GM12873 (cell line): ENCODE data around the gene SCPEP1.
A peak's percentile ranks its signal among the peaks of the same experiment; 100 is the strongest.

Experiments
- CTCF ChIP-seq: IDR thresholded peaks from 2 replicates; pipeline ENCODE4 v1.5.1; 2012; ENCODE audit warnings: low read depth, mild to moderate bottlenecking, moderate library complexity, low read length, control low read depth; ENCODE audit not compliant: insufficient read depth; ENCODE audit errors: missing control alignments

The SCPEP1 gene

GRCh38 chr17:56948491-56948890 lies 29.4 kb upstream of the SCPEP1 start:
- no peak for TF ChIP-seq CTCF

GRCh38 chr17:56949595-56949994 lies 28.3 kb upstream of the SCPEP1 start:
- no peak for TF ChIP-seq CTCF

- TF ChIP-seq CTCF, result no peak
Measured at GRCh38 chr17:56956992-56957391, 20.9 kb upstream of the SCPEP1 start.

GRCh38 chr17:56960596-56961538 lies 17.1 kb upstream of the SCPEP1 start, which contains the start of gene COIL:
TSS of gene COIL (minus strand) at chr17:56961050. CDS start at chr17:56961019, 31 bp downstream.
- TF ChIP-seq CTCF, result peak; percentile 96

GRCh38 chr17:56966338-56966737 lies 11.6 kb upstream of the SCPEP1 start:
- TF ChIP-seq CTCF, result no peak

GRCh38 chr17:56970974-56971373 lies 7.0 kb upstream of the SCPEP1 start:
- no peak for TF ChIP-seq CTCF

- no peak for TF ChIP-seq CTCF
Measured at GRCh38 chr17:56972111-56972730, 5.7 kb upstream of the SCPEP1 start.
